HG02970 (cell line): ENCODE results near the gene KIF18A.
"Not testable (repeated sequence)": the region's sequence is repeated elsewhere in the genome, so short reads cannot be mapped to it uniquely, and the experiment has no call there.

Source experiments
- ATAC-seq: cut with Tn5 transposase; IDR thresholded peaks from one replicate; pipeline ENCODE4 v1.9.1; 2021; ENCODE audit warnings: mild to moderate bottlenecking, moderate library complexity, moderate number of reproducible peaks; ENCODE audit not compliant: unreplicated experiment, low FRiP score

KIF18A gene

DNA sequence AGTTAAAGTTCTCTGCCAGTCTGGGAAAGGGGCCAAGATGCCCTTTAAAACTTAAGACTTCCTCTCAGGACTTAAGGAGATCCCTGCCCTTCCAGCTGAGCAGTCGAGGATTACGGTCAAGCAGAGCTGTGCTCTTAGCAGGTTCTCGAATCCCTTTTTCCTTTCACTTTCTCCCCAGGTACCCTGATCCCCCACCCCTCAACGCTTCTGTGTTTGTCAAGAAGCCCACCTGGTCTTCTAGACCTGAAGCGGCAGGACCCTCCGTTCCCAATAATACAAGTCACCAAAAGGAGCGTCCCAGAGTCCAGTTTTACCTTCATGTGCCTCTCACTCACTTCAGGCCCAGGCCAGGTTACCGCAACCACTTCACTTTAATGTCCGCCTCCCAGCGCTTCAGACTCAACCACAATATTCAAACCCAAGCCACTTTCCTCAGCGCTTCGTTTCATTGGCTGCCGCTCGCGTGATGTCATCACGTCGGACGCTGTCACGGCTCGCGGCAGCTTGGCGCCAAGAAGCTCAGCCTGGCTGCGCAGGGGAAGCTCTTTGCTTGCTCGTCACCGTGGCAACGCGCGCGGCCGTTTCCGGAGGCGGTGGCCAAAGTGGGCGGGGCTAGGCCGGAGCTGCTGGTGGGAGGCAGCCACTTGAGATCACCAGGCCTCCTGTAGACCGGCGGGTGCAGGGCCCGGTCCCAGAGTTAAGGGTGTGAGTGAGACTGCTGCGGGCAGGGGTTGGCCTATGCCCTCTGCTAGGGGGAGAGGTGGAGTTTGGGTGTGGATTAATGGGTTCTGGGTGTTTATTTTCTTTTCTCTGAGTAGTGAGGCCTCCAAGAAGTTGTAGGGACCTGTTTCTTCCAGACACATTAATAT, at the start of gene KIF18A, which contains the start of gene METTL15:
TSS of gene KIF18A (minus strand) at position 407 of the 869 bp plus-strand sequence. CDS start 10,209 bp downstream, outside the sequence.
TSS of gene METTL15 (plus strand) at position 639 of the 869 bp plus-strand sequence. CDS start 4,947 bp downstream, outside the sequence.
- ATAC-seq = peak; percentile 96

DNA sequence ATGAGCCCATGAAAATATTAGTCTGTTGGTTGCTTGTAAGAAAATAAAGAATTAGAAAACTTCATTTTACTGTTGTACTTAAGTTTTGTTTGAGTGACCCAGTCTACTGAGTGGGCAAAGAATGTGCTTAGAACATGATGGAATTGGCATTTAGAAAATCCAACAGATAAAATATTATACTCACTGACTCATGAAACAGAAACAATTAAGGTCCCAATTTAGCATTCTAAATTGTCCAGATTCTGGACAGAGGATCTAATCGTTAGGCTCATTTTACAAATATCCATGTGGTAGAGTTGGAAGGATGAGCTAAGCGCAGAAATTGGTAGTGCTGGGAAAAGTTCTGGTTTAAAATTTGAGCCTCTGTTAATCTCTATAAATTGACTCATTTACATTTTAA, 45.6 kb upstream of the KIF18A start:
- no peak for ATAC-seq

DNA sequence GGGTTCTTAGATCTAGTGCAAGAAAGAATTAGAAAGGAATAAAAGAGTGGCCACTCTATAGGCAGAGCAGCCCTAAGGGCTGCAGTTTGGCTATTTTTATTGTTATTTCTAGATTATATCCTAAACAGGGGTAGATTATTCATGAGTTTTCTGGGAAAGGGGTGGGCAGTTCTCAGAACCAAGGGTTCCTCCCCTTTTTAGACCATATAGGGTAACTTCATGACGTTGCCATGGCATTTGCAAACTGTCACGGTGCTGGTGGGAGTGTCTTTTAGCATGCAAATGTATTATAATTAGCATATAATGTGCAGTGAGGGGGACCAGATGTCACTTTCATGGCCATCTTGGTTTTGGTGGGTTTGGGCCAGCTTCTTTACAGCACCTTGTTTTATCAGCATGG, 44.8 kb upstream of the KIF18A start:
- ATAC-seq = no peak

DNA sequence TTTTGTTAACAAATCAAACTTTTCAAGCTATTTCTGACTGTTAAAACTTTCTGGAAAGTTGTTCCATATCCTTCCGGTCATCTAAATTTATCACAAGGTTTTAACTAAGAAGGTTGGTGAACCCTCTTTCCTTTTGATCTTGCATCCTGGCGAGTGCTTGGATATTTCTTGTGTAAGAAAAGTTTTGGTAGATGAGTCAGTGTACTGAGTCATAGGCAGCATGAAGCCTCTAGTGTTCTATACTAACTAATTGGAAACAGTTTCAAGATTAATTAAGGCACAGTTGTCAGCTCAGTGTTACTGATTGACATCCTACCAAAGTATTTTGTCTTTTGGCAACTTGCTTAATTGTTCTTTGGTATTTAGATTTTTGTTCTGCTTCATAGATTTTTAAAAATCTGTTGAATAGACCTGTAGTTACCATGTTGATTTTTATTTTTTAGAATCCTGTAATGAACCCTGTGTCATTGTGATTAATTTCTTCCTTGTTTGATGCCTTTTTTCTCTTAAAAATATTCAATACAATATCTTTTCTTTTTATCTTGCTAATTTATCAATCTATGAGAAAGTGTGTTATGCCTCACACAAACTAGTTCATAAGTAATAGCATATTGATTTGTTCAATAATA, 38.3 kb upstream of the KIF18A start:
- no peak for ATAC-seq

DNA sequence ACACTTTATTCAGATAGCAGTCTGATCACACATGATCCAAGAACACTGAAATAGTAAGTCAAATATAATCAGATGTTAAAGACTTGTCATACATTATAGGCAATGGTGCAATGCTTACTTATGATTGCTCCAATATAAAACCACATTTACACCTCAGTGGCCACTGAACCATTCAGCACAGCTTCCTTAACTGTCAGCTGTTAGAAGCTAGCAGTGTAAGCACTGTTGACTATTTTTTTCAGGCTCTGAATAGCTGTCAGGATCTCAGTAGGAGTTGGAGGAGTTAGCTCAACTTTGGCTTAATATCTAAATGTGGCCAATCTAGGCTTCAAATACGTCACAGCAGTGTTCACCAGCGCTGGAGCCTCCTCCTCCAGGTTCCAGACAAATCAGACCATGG, 36.9 kb upstream of the KIF18A start:
- no peak for ATAC-seq

DNA sequence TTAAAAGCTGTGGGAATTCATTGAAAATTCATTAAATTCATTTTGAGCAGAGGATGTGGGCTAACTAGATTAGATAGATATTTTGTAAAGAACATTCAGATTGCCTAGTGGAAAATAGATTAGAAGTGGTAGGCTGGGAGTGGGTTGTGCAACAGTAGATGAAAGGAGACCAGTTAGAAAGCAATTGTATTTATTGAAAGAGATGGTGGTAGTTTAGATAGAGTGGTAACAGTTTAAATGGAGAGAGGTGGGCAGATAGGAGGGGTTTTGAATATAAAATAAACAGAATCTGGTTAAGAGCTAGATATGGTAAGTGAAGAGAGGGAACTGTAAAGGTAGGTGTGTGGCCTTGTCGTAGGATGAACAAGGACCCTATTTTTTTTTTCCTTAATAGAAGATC, 34.8 kb upstream of the KIF18A start:
- no peak for ATAC-seq

DNA sequence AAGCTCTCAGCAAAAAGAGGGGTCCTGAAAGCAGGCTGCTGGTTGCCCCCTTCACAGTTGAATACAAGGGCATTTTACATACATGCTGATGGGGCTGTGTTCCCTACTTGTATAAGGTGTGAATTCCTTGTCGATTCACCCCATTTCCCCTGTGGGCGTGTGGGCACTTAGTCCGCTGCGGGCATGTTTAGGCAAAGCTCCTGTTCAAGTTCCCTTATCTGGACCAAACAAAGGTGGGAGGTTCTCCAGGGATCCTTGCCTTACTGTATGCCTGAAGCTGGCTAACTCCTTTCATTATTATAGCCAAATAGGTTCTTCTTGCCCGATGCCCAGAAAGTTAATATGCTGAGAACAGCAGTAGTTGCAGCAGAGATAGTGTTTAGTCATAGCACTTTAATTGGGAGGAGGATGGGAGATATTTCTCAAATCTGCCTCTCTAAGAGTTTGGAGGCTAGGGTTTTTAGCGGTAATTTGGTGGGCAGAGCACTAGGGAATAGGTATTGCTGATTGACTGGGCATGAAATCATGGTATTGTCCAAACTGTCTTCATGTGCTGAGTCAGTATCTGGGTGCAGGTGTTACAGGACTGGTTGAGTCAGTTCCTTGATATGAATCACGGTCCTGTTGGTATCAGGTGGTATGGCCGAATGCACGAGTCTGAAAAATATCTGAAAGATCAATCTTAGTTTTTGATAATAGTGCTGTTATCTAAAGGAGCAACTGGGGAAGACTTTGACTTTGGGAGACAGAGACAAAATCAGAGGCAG, 32.9 kb upstream of the KIF18A start:
- no peak for ATAC-seq

DNA sequence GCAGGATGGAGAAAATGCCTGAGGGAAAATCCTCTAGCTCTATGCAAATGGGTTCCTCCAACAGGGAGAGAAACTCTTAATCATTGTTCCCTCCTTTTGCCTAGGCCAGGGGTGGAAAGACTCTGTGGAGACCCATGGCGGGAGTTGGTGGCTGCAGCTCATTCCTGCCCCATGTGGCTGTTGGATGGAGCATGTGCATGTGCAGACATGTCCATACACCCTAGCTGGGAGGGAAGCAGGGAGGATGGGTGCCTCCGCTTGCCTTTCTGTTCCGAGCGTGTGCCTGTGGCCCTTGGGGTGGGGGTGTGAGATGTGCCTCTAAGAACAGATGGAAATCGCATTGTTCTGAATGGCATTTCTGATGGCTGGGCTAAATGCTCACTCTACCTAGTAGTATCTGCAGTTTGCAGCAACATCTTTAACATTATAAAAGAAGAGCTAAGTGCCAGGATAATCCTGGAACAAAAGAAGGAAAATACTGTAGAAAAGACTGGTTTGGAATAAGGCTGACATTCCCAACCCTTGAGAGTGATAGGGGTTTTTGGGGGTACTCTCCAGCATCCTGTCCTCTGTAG, 32.0 kb upstream of the KIF18A start:
- no peak for ATAC-seq

DNA sequence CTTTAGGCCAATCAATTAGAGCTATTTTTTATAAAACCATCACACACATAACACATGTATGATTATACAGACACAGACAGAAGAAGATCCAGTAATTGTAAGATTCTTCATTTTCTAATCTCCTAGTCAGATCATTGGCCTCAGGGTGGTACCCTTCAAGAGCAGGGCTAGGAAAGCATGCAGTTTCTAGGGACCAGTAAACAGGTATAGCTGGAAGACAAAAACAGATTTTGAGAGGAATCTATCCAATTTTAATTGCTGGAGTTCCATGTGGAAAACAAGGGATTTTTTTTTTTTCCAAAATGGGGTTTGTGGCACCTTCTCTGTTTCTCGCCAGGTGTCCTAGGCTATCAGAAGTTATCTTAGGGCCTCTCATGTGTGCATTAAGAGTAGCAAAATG, 29.9 kb upstream of the KIF18A start:
- no peak for ATAC-seq

DNA sequence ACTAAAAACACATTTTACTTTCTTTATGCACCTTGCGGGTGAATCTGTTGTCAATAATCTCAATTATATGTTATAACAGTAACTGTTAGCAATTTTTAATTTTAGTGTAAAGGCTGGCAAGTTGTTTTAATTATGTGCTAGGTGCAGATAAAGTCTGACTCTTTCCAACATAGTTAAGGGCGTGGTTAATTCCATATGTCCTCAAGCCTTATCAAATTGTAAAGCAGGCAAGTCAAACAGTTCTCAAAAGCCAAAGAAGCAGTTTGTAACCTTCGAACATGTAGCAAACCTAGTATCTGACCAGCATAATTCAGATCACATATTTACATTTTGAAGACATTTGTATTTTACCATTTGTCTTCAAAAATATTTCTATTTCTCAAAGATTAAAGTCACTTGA, 29.4 kb upstream of the KIF18A start:
- ATAC-seq = no peak

DNA sequence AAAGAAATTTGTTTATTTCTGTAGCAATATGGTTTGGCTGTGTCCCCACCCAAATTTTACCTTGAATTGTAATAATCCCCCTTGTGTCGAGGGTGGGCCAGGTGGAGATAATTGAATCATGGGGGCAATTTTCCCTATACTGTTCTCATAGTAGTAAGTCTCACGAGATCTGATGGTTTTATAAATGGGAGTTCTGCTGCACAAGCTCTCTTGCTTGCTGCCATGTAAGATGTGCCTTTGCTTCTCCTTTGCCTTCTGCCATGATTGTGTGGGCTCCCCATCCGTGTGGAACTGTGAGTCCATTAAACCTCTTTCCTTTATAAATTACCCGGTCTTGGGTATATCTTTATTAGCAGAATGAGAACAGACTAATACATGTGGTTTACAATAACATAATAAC, 28.2 kb upstream of the KIF18A start:
- not testable (repeated sequence) for ATAC-seq

DNA sequence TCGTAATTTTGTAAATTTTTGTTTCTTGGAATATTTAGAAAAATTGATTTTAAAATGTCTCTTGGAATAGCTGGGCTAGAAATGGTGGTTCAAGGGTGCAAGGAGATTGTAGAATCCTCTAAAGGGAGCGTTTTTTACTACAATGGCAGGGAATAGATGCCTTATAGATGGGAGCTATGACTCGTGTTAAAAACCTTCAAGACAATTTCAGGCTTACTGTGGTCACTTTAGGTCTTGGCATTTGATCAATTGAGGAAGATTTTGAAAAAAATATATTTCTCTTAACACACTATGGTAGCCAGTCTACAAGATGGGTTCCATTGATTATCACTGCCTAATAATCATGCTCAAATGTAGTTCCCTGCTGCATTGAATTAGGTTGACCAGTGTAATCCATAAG, 25.2 kb upstream of the KIF18A start:
- no peak for ATAC-seq

DNA sequence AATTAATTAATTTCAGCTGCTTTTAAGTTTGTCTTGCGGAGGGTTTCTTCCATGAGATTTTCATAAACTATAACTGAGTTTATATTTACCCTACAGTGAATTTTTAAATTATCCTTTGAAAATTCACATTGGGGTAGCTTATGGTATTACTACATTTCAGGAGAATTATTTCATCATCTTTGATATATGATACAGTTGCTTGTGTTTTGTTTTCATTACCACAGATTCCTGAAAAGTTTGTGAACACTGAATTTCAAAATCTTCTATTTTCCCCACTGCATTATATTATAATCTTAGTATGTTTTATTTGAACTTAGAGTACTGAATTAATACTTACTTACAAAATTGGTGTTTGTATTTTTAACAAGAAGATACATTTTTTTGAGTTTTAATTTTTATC, 24.6 kb upstream of the KIF18A start:
- no peak for ATAC-seq

DNA sequence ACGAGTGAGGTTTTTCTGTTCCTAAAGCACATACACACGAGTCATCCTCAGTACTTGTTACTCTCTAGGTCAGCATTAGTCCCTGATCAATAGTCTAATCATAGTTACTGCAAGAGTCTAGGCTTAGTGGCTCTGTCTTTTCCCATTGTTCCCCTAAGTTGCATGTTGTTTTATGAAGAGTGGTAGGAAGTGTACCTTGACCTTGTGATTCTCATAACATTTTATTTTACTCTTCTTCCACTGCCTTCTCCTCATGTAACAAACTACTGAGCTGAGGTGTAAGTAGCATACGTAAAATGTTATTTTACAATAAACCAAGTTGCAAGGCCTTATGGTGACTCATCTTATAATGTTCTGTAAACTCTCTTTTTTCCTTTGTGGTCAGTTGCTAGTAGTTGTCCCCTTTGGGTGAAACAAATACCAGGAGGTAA, 15.2 kb upstream of the KIF18A start:
- ATAC-seq = no peak

DNA sequence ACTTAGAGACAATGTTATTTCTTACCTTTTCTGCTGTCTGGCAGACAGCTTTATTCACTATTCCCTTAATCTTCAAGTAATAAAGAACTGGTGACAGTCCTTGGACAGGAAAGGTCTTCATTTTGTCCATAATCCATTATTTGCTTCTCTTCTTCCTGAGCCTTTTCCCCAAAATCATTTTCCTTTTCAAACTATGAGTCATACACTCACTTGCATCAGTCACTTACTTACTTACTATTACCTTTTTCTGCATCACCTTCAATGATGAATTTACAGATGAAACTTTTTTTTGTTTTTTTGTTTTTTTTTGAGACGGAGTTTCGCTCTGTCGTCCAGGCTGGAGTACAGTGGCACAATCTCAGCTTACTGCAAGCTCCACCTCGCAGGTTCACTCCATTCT, 9.8 kb upstream of the KIF18A start:
- no peak for ATAC-seq

DNA sequence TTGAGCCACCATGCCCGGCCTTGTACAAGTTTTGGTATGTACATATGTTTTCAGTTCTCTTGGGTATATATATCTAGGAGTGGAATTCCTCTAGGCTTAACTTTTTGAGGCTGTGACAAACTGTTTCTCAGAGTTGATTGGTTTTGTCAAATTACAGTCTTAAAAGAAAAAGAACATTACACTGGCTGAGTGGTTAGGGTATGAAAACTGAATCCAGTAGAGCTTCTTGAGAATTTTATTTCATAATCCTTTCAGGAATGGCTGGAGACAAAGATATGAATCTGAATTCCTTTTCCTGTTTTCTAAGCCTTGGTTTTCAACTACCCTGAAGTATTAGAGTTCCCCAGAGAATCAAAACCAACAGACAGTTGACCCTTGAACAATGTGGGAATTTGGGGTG, 6.8 kb upstream of the KIF18A start:
- no peak for ATAC-seq

DNA sequence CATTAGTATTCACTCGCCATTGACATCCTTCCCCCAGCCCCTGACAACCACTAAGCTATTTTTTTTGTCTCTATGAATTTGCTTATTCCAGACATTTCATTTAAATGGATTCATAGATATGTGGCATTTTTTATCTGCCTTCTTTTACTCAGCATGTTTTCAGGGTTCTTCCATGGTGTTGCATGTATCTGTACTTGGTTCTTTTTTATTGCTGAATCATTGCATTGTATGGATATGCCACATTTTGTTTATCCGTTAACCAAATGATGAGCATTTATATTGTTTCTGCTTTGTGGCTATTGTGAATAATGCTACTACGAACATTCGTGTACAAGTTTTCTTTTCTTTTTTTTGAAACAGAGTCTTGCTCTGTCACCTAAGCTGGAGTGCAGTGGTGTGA, 6.2 kb upstream of the KIF18A start:
- ATAC-seq = no peak

DNA sequence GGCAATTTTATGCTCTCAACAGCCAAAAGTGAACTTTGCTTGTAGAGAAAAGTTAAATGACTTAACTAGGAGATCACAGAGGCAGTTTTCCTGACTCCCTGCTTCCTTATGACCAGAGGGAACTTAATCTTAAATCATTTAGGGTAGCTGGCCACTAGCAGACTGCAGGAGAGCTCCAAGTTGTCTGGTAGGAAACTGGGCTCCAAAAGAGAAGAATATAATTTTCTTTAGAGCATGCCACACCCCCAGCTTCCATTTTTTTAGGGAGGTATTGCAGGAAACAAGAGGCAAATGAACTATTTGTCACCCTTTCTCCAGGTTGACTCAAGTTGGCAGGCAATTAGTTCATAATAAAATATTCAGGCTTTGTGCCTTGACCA, 2.9 kb upstream of the KIF18A start:
- ATAC-seq = no peak

DNA sequence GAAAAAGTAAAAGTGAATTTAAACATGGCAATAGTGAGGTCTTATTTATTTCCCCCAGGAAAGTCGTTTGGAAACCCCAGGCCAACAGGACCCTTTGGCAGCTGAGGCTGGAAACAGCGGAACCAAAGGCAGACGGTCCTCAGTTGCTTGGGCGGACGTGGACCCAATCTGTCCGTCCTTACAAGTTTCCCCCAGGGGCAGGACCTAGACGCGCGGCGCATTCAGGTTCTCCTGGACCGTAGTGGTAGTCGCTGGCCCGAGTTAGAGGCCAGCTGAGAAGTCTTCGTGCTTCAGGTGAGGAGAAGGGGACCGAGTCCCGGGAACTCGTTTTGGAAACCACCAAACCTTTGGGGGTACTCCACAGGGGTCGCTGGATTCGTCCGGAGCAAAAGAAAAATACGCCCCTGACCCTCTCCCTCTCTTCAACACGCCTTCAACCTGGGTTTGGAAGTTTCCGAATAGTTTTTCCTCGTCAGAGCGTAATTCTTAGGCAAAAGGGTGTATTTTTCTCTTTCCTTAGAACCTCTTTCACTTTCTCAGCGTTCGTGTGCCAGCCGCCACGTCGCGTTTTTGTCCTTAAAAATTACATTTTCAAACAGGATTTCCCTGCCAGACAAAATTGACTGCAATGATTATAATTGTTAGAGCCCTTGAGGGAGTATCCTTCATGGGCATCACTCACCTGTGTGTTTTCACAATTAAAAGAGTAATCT, 2.3 kb upstream of the KIF18A start:
- ATAC-seq = peak; percentile 21

DNA sequence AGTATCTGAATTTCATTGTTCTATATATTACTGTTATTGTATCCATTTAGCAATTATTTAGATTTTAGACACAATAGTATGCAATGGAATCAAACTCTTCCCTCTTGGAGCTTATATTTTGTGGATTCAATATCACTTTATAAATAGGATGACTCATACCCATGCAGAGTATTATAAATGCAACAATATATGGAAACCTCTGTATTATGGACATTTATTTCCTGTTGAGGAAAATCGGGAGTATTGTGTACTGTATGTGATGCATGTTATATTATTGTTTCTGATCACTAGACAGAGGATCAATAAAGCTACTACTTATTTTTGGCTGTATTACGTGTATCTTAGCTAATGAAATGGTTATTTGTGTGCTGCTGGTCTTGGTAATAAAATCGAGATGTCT, 1.0 kb upstream of the KIF18A start:
- ATAC-seq = no peak
